Osteocyte (in vitro differentiated cells): ENCODE results near the gene VGLL4. TPM values are rescaled to one million over a fixed set of nuclear protein-coding genes. Genes with fewer than 3 reads are reported as not detected.
A peak's percentile ranks its signal among the peaks of the same experiment; 100 is the strongest.

Source experiments
- DNase-seq: peaks from one replicate; pipeline ENCODE4 v3.0.0; 2021; ENCODE audit warnings: mixed read lengths; ENCODE audit not compliant: unreplicated experiment; ENCODE audit errors: extremely low spot score
- H3K27ac Mint-ChIP-seq: one replicate; pipeline ENCODE4 v1.8.0; 2021; ENCODE audit warnings: mild to moderate bottlenecking, mixed read lengths; ENCODE audit not compliant: unreplicated experiment
- H3K27me3 Mint-ChIP-seq: one replicate; pipeline ENCODE4 v1.8.0; 2021; ENCODE audit warnings: mixed read lengths; ENCODE audit not compliant: unreplicated experiment
- H3K36me3 Mint-ChIP-seq: one replicate; pipeline ENCODE4 v1.8.0; 2021; ENCODE audit warnings: mixed read lengths; ENCODE audit not compliant: unreplicated experiment
- H3K4me1 Mint-ChIP-seq: one replicate; pipeline ENCODE4 v1.8.0; 2021; ENCODE audit warnings: mixed read lengths; ENCODE audit not compliant: unreplicated experiment
- H3K4me3 Mint-ChIP-seq: one replicate; pipeline ENCODE4 v1.8.0; 2021; ENCODE audit warnings: mild to moderate bottlenecking, moderate library complexity, mixed read lengths; ENCODE audit not compliant: unreplicated experiment
- H3K9me3 Mint-ChIP-seq: one replicate; pipeline ENCODE4 v1.8.0; 2021; ENCODE audit warnings: mixed read lengths; ENCODE audit not compliant: unreplicated experiment
- total RNA-seq: library from RNA; stranded (reverse); gene quantifications from 2 replicates; pipeline ENCODE4 v1.2.1, GENCODE V29; 2021
- TF ChIP-seq, protein P1 (sequence below): fragments of 200-600 bp; sonication (generic); IDR thresholded peaks from 2 replicates; pipeline ENCODE4 v1.5.0; 2021; ENCODE audit warnings: antibody characterized with exemption, mild to moderate bottlenecking, moderate library complexity

Gene VGLL4
- total RNA-seq, 1 donor from 2014 or later = 139 TPM

DNA sequence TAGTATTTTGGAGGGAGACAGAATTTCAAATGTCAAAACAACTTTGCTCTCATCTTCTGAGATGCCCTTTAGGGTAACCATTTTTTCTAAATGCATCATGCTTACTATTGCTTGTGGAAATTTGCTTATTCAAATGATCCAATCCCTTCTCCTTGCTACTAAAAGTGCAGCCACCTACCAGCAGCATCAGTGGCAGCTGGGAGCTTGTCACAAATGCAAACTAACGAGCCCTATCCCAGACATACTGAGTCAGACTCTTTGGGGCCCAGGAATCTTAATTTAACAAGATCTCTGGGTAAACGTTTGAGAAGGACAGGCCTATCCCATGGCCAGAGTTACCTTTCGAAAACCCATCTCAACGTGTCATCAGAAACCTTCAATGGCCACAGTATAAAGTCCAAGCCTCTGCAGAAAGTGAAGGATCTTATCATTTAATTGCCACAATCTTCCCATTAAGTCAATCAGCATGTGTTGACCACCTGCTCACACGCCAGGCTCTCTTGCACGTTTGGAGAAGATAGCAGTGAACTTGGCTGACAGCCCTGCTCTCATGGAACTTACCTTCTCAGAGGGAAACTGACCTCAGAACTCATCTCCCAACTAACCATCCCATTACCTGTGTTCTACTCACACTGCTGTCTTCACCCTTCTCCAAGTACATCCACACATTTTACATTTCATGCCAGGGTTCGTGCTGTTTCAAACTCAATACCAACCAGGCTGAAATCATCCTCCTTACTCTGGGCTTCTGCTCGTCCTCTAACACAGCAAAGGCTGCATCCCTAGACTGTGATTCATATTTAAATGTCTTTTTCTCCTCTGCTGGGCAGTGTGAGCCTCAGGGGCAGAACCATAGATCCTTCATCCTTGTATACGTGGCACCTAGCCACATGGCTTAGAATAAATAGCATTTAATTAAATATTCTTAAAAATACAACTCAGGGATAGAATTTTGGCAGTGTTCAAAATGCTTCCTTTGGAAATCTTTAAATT, 24.8 kb upstream of the VGLL4 start:
- Mint-ChIP-seq H3K36me3 (no peaks in the 10 kb centered on the region), H3K4me1 (peaks cover 54% of the 10 kb centered on the region), H3K4me3 (no peak overlapping the region), H3K9me3 (no peaks in the 10 kb centered on the region), H3K27ac (no peak overlapping the region), H3K27me3 (no peaks in the 10 kb centered on the region)
- TF ChIP-seq, protein P1, sequence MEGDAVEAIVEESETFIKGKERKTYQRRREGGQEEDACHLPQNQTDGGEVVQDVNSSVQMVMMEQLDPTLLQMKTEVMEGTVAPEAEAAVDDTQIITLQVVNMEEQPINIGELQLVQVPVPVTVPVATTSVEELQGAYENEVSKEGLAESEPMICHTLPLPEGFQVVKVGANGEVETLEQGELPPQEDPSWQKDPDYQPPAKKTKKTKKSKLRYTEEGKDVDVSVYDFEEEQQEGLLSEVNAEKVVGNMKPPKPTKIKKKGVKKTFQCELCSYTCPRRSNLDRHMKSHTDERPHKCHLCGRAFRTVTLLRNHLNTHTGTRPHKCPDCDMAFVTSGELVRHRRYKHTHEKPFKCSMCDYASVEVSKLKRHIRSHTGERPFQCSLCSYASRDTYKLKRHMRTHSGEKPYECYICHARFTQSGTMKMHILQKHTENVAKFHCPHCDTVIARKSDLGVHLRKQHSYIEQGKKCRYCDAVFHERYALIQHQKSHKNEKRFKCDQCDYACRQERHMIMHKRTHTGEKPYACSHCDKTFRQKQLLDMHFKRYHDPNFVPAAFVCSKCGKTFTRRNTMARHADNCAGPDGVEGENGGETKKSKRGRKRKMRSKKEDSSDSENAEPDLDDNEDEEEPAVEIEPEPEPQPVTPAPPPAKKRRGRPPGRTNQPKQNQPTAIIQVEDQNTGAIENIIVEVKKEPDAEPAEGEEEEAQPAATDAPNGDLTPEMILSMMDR = no peak
- DNase-seq = no peak

DNA sequence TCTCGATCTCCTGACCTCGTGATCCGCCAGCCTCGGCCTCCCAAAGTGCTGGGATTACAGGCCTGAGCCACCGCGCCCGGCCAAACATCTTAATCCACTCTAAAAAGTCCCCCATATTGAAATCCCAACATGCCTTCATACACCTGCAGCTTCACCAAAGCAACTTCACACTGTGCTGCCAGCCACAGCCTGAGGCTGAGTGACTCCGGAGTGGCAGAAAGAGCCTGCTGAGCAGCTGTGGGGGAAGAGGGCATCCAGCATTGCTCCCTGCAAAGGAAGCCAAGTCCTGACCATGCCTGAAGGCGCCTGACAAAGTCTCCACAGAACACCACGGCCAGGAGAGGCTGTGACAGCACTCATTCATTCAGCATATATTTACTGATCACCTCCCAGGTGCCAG, 21.6 kb upstream of the VGLL4 start:
- Mint-ChIP-seq H3K4me3 (no peak overlapping the region), H3K9me3 (no peaks in the 10 kb centered on the region), H3K27me3 (no peaks in the 10 kb centered on the region), H3K4me1 (peaks cover 48% of the 10 kb centered on the region), H3K36me3 (no peaks in the 10 kb centered on the region), H3K27ac (no peak overlapping the region)
- no peak for DNase-seq
- TF ChIP-seq, protein P1 = no peak

DNA sequence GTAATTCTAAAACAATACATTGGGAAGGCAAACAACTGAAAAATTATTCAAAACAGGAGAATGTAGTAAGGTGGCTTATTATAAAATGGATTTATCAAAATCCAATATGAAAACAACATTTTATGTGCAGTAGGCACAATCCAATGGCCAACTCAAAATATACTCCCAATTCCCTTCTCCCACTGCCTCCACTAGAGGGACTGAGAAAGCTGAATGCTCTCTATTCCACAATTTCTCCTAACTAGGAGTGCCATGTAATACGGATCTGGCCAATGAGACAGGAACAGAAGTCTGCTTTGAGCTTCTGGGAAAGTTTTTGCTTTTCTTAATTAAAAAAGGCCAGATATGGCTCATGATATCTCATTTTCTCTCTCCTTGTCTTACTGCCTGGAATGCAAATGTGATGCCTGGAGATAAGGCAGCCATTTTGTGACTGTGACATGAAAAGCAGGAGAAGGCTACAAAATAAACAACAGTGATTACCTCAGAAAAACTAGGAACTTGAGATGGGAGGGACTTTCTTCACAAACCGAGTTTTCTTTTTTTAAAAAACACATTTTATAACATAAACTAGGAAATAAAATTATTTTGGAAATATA, 18.8 kb upstream of the VGLL4 start:
- Mint-ChIP-seq H3K4me3 (no peak overlapping the region), H3K9me3 (no peaks in the 10 kb centered on the region)
- DNase-seq = no peak

DNA sequence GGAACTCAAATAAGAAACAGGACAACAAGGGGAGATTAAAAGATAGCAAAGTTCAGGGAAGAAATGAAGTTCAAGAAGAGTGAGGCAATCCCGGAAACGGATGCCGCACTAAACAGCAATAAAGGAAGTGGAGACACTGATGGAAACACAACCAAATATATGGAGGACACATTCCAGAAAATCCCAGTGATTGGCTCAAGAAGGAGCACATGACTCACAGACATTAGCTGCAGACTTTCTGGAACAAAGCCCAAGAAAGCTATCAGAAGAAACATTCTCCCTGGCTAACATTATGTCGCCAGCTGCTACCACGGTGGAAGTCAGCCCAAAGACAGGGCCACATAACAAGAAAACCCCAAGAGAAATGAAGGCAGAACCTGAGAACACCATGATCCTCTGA, 18.1 kb upstream of the VGLL4 start:
- H3K4me3 Mint-ChIP-seq = no peak overlapping the region
- peaks cover 36% of the 10 kb centered on the region for H3K4me1 Mint-ChIP-seq
- DNase-seq = no peak
- no peaks in the 10 kb centered on the region for H3K9me3 Mint-ChIP-seq
- no peaks in the 10 kb centered on the region for H3K36me3 Mint-ChIP-seq
- TF ChIP-seq, protein P1 = no peak
- no peaks in the 10 kb centered on the region for H3K27me3 Mint-ChIP-seq
- H3K27ac Mint-ChIP-seq = peak overlapping the region; percentile 68

More for the DNA sequence above, 18.8 kb upstream of the VGLL4 start:
- Mint-ChIP-seq H3K4me1 (peaks cover 36% of the 10 kb centered on the region), H3K36me3 (no peaks in the 10 kb centered on the region), H3K27ac (peak overlapping the region; percentile 68), H3K27me3 (no peaks in the 10 kb centered on the region)
- TF ChIP-seq, protein P1 = peak; percentile 48

DNA sequence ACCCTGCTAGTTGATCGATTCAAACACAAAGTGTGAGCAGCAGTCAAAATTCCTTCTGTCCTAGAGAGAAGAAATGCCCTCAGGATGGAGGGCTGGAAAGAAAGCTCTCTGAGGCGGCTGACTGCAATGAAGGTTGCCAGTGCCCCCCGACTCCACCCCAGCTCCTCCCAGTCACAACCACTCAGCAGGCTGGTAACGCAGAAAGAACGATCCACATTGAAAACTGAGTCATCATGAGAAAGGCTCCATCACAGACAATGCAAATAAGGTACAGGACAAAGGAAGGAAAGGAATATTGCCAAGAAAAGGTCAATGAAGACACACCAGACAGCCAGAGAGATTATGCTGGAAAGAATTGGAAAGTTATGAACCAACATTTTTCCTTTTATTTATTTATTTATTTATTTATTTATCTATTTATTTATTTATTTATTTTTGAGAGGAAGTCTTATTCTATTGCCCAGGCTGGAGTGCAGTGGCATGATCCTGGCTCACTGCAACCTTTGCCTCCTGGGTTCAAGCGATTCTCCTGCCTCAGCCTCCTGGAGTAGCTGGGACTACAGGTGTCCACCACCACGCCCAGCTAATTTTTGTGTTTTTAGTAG, 17.4 kb upstream of the VGLL4 start:
- Mint-ChIP-seq H3K36me3 (no peaks in the 10 kb centered on the region), H3K4me3 (no peak overlapping the region), H3K4me1 (peaks cover 35% of the 10 kb centered on the region), H3K27me3 (no peaks in the 10 kb centered on the region), H3K9me3 (no peaks in the 10 kb centered on the region), H3K27ac (peak overlapping the region; percentile 67)
- no peak for DNase-seq
- TF ChIP-seq, protein P1 = no peak
